OCI-LY7 (cell line): Measurements from ENCODE around the gene NF2. TPM values are rescaled to one million over a fixed set of nuclear protein-coding genes. Genes with fewer than 3 reads are reported as not detected.

Source experiments
- BruUV-seq: library from RNA; stranded (reverse); fragments of 400-500 nt; replicated peaks from 2 replicates; lab custom pipeline; 2021; lab: Mats Ljungman, UMichigan
- CTCF ChIA-PET: fragments of 300-600 bp; sonication (Branson Sonifier 250); formaldehyde crosslinking; loops from one replicate; lab custom pipeline; 2022; ENCODE audit warnings: antibody characterized with exemption; ENCODE audit not compliant: unreplicated experiment; lab: Charles Lee
- POLR2A ChIA-PET: fragments of 300-600 bp; sonication (Branson Sonifier 250); formaldehyde crosslinking; loops from one replicate; lab custom pipeline; 2022; ENCODE audit warnings: antibody characterized with exemption; lab: Charles Lee
- DNase-seq: peaks from one replicate; pipeline ENCODE4 v3.0.0-alpha.2; 2015; ENCODE audit warnings: low spot score
- H2AFZ ChIP-seq: fragments of 200-600 bp; sonication (generic), shearing (Covaris generic); 2 replicates; pipeline ENCODE4 v1.6.1; 2014; ENCODE audit warnings: mild to moderate bottlenecking, antibody characterized with exemption, low read length, moderate library complexity
- H3K27ac ChIP-seq: fragments of 200-600 bp; sonication (generic); 2 replicates; pipeline ENCODE4 v1.5.1; 2014; ENCODE audit warnings: mixed run types, low read depth, mild to moderate bottlenecking, moderate library complexity, low read length, inconsistent platforms; ENCODE audit not compliant: poor library complexity, severe bottlenecking
- H3K36me3 ChIP-seq: fragments of 200-600 bp; sonication (generic); 2 replicates; pipeline ENCODE4 v1.6.1; 2014; ENCODE audit warnings: mild to moderate bottlenecking, antibody characterized with exemption, low read length, moderate library complexity, mixed read lengths; ENCODE audit not compliant: insufficient read depth
- H3K4me1 ChIP-seq: fragments of 200-600 bp; sonication (generic); 2 replicates; pipeline ENCODE4 v1.5.1; 2014; ENCODE audit warnings: mild to moderate bottlenecking, low read length; ENCODE audit not compliant: insufficient read depth, poor library complexity, severe bottlenecking
- H3K4me2 ChIP-seq: fragments of 200-600 bp; sonication (generic); 2 replicates; pipeline ENCODE4 v1.6.1; 2014; ENCODE audit warnings: mild to moderate bottlenecking, low read length
- H3K4me3 ChIP-seq: fragments of 200-600 bp; sonication (generic); 2 replicates; pipeline ENCODE4 v1.5.1; 2014; ENCODE audit warnings: mild to moderate bottlenecking, low read depth, low read length; ENCODE audit not compliant: poor library complexity, severe bottlenecking
- H3K79me2 ChIP-seq: fragments of 200-600 bp; sonication (generic); 2 replicates; pipeline ENCODE4 v1.6.1; 2016; ENCODE audit warnings: low read depth, mild to moderate bottlenecking, low read length, moderate library complexity, mixed read lengths; ENCODE audit not compliant: insufficient read depth
- H3K9me2 ChIP-seq: fragments of 200-600 bp; sonication (generic); 2 replicates; pipeline ENCODE4 v1.6.1; 2016; ENCODE audit warnings: mild to moderate bottlenecking, low read length, mixed read lengths; ENCODE audit not compliant: insufficient read depth
- H3K9me3 ChIP-seq: fragments of 200-600 bp; sonication (generic); 2 replicates; pipeline ENCODE4 v1.6.1; 2014; ENCODE audit warnings: mild to moderate bottlenecking, mixed run types, low read length, mixed read lengths
- H4K20me1 ChIP-seq: fragments of 200-600 bp; sonication (generic); 2 replicates; pipeline ENCODE4 v1.6.1; 2014; ENCODE audit warnings: mild to moderate bottlenecking, antibody characterized with exemption, low read length, moderate library complexity, mixed read lengths; ENCODE audit not compliant: insufficient read depth
- CTCF ChIP-seq: fragments of 200-600 bp; sonication (generic); conservative IDR thresholded peaks from 2 replicates; pipeline ENCODE4 v1.5.1; 2014; ENCODE audit warnings: mild to moderate bottlenecking, antibody characterized with exemption, low read length, moderate library complexity, mixed read lengths
- EZH2phosphoT487 ChIP-seq: fragments of 200-600 bp; sonication (generic); IDR thresholded peaks from 2 replicates; pipeline ENCODE4 v1.6.1; 2018; ENCODE audit warnings: low read depth, borderline replicate concordance, mild to moderate bottlenecking, mixed run types, antibody characterized with exemption, low read length, moderate library complexity, mixed read lengths
- intact Hi-C: fragments of 100-400 bp; cut with micrococcal nuclease; formaldehyde crosslinking; loops from one replicate; pipeline ENCODE4 v1.10.0; 2022; ENCODE audit not compliant: unreplicated experiment
- total RNA-seq, 2 experiments: library from RNA; depleted of rRNA in 1 of 2; stranded (reverse); fragments of >200 nt in 1 of 2; shearing (Covaris generic) in 1 of 2; gene quantifications; 2 replicates each; pipeline ENCODE4 v1.2.3, GENCODE V29; 2014 to 2022

NF2 gene
- total RNA-seq, 2 experiments from 2014 or later: 22.2 to 34.8 TPM

DNA sequence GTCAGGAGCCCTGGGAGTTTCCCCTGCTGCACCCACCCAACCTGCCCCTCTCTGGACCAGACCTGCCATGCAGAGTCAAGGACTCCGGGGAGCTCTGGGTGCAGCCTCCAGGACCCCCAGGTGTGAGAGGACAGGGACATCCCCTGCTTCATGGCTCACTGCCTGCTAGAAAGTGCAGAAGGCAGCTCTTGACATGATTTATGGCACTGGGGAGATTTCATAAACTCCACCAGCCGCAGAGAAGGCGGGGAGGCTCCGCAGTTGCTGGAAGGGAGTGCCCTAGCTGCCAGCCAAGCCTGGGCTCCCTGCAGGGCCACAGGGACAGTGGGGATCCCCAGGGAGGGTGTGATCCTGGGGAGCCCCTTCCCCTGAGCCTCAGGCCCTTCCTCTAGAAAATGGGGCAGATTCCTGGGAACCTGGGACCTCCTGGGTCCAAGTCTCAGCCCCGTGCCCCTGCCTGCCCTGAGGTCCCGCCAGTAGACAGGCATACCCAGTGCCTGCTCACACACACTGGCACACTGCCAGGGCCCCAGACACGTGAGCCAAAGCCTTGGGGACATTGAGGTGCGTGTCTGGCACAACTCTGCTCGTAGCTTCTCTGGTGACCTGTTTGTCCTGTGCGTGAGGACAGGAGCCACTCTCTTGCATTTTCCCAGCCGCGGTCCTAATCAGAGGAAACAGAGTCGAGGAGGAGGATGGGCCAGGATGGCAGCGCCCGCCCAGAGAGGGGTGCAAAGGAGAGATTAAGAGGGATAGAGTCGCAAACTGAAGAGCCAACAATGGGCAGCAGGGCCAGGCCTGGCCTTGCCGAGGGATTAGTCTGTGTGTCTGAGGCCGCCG, 130.1 kb downstream of the NF2 start:
- H3K4me2 ChIP-seq: no peak overlapping the region
- BruUV-seq: no TSS peak
- no peaks in the 10 kb centered on the region for H3K4me1 ChIP-seq
- no peak overlapping the region for H2AFZ ChIP-seq
- H3K27ac ChIP-seq: no peak overlapping the region
- POLR2A ChIA-PET: no interaction called here
- no peaks in the 10 kb centered on the region for H4K20me1 ChIP-seq
- H3K4me3 ChIP-seq: no peak overlapping the region
- H3K36me3 ChIP-seq: no peaks in the 10 kb centered on the region
- no peaks in the 10 kb centered on the region for H3K9me3 ChIP-seq
- H3K79me2 ChIP-seq: no peaks in the 10 kb centered on the region
- DNase-seq: no peak
- TF ChIP-seq EZH2phosphoT487 (no peak), CTCF (no peak)
- CTCF ChIA-PET: no interaction called here
- intact Hi-C loops: no loop called here
- H3K9me2 ChIP-seq: no peaks in the 10 kb centered on the region

DNA sequence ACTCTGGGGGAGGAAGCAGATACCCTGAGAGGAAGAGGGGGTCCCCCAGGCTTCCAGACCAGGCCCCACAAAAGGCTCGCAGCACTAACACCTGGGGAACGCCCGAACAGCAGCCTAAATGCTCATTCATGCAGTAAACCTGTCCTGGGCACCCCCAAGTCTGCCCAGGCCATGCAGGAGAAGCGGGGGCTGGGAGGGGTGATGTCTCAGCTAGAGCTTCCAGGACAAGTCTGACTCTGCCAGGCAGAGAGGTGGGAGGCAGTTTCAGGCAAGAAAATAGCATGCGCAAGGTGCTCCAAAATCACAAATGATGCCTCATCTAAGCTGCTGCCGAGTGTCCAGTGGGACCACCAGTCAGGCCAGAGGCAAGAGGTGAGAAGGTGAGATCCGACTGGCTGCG, 131.0 kb downstream of the NF2 start:
- Histone ChIP-seq H3K9me3 (no peaks in the 10 kb centered on the region), H3K4me3 (no peak overlapping the region), H3K4me2 (no peak overlapping the region), H3K4me1 (no peaks in the 10 kb centered on the region), H3K27ac (no peak overlapping the region), H2AFZ (no peak overlapping the region), H3K9me2 (no peaks in the 10 kb centered on the region), H3K36me3 (no peaks in the 10 kb centered on the region), H3K79me2 (no peaks in the 10 kb centered on the region), H4K20me1 (no peaks in the 10 kb centered on the region)
- intact Hi-C loops: no loop called here
- ChIA-PET POLR2A (no interaction called here), CTCF (no interaction called here)
- DNase-seq: no peak
- no peak for TF ChIP-seq CTCF
- TF ChIP-seq EZH2phosphoT487: no peak
- no TSS peak for BruUV-seq

GRCh38 chr22:29734838-29735237, 131.4 kb downstream of the NF2 start:
- H3K9me2 ChIP-seq: no peaks in the 10 kb centered on the region
- H3K36me3 ChIP-seq: no peaks in the 10 kb centered on the region
- no peak for DNase-seq
- H3K79me2 ChIP-seq: no peaks in the 10 kb centered on the region
- H2AFZ ChIP-seq: no peak overlapping the region
- TF ChIP-seq EZH2phosphoT487 (no peak), CTCF (no peak)
- no peaks in the 10 kb centered on the region for H3K9me3 ChIP-seq
- CTCF ChIA-PET: no interaction called here
- H3K4me3 ChIP-seq: no peak overlapping the region
- intact Hi-C loops: no loop called here
- H3K27ac ChIP-seq: no peak overlapping the region
- no peaks in the 10 kb centered on the region for H3K4me1 ChIP-seq
- BruUV-seq: no TSS peak
- H4K20me1 ChIP-seq: no peaks in the 10 kb centered on the region
- no peak overlapping the region for H3K4me2 ChIP-seq
- POLR2A ChIA-PET: no interaction called here
